IPS-NIHi11 (cell line): ENCODE results near the gene COBLL1.

Experiments
- DNase-seq: peaks from one replicate; pipeline ENCODE4 v3.0.0; 2012; ENCODE audit warnings: mixed read lengths, low spot score

The COBLL1 gene

GRCh38 chr2:164681009-164681408 is 160.6 kb downstream of the COBLL1 start:
- DNase-seq, result no peak

GRCh38 chr2:164678631-164679149 is 162.9 kb downstream of the COBLL1 start:
- DNase-seq, result no peak

GRCh38 chr2:164677733-164678132 is 163.9 kb downstream of the COBLL1 start:
- DNase-seq, result no peak

GRCh38 chr2:164677271-164677670 is 164.4 kb downstream of the COBLL1 start:
- DNase-seq, result no peak

GRCh38 chr2:164675687-164676086 is 165.9 kb downstream of the COBLL1 start:
- no peak for DNase-seq

GRCh38 chr2:164675027-164675426 is 166.6 kb downstream of the COBLL1 start:
- no peak for DNase-seq

GRCh38 chr2:164671664-164672396 is 169.8 kb downstream of the COBLL1 start:
- DNase-seq, result no peak

GRCh38 chr2:164669291-164669690 is 172.3 kb downstream of the COBLL1 start:
- DNase-seq, result no peak

GRCh38 chr2:164667566-164667965 is 174.1 kb downstream of the COBLL1 start:
- DNase-seq, result no peak

GRCh38 chr2:164664070-164664469 is 177.6 kb downstream of the COBLL1 start:
- no peak for DNase-seq

GRCh38 chr2:164662868-164663631 is 178.6 kb downstream of the COBLL1 start:
- no peak for DNase-seq

- no peak for DNase-seq
Measured at GRCh38 chr2:164662066-164662465, 179.6 kb downstream of the COBLL1 start.

- no peak for DNase-seq
Measured at GRCh38 chr2:164661349-164661748, 180.3 kb downstream of the COBLL1 start.

GRCh38 chr2:164657129-164657528 is 184.5 kb downstream of the COBLL1 start:
- no peak for DNase-seq

- DNase-seq, result no peak
Measured at GRCh38 chr2:164655750-164656149, 185.9 kb downstream of the COBLL1 start.

GRCh38 chr2:164655336-164655735 is 186.3 kb downstream of the COBLL1 start:
- no peak for DNase-seq

- no peak for DNase-seq
Measured at GRCh38 chr2:164651361-164651760, 190.3 kb downstream of the COBLL1 start.

- DNase-seq, result no peak
Measured at GRCh38 chr2:164644036-164644700, 197.5 kb downstream of the COBLL1 start.

- DNase-seq, result no peak
Measured at GRCh38 chr2:164642946-164643555, 198.6 kb downstream of the COBLL1 start.

- no peak for DNase-seq
Measured at GRCh38 chr2:164642268-164642667, 199.4 kb downstream of the COBLL1 start.
